Caco-2 (cell line): Measurements from ENCODE around the gene GSK3A. TPM values are rescaled to one million over a fixed set of nuclear protein-coding genes. Genes with fewer than 3 reads are reported as not detected.

Source experiments
- Bru-seq: library from RNA; stranded (reverse); fragments of 400-500 nt; gene quantifications from one replicate; lab custom pipeline; 2021; lab: Mats Ljungman, UMichigan
- BruChase-seq, 2 experiments: library from RNA; stranded (reverse); fragments of 400-500 nt; gene quantifications; one replicate each; lab custom pipeline; 2021; lab: Mats Ljungman, UMichigan
- BruUV-seq: library from RNA; stranded (reverse); fragments of 400-500 nt; replicated peaks from 2 replicates; lab custom pipeline; 2021; lab: Mats Ljungman, UMichigan
- CTCF ChIA-PET: fragments of 300-600 bp; sonication (Branson Sonifier 250); formaldehyde crosslinking; loops from one replicate; lab custom pipeline; 2022; ENCODE audit warnings: antibody characterized with exemption; lab: Charles Lee
- POLR2A ChIA-PET: fragments of 300-600 bp; sonication (Branson Sonifier 250); formaldehyde crosslinking; loops from one replicate; lab custom pipeline; 2022; ENCODE audit warnings: antibody characterized with exemption; lab: Charles Lee
- DNase-seq, 2 experiments: peaks; one replicate each; pipeline versions ENCODE4 v3.0.0 to v3.0.0-alpha.2; 2020 to 2022
- H3K27me3 ChIP-seq: replicated peaks from 2 replicates; pipeline ENCODE4 v1.6.0; 2011; ENCODE audit warnings: low read length; ENCODE audit not compliant: control insufficient read depth, insufficient read depth
- H3K36me3 ChIP-seq: 2 replicates; pipeline ENCODE4 v1.5.1; 2011; ENCODE audit warnings: low read length; ENCODE audit not compliant: control insufficient read depth, insufficient read depth
- H3K4me1 ChIP-seq: fragments of 250-450 bp; sonication (Bioruptor Pico); 2 replicates; pipeline ENCODE4 v1.5.1; 2020; ENCODE audit warnings: mild to moderate bottlenecking
- H3K4me3 ChIP-seq: 2 replicates; pipeline ENCODE4 v1.5.1; 2011; ENCODE audit warnings: low read depth, mild to moderate bottlenecking, control low read depth, low read length
- H3K9me3 ChIP-seq: fragments of 250-450 bp; sonication (Bioruptor Pico); 2 replicates; pipeline ENCODE4 v1.5.1; 2020; ENCODE audit warnings: mild to moderate bottlenecking, moderate library complexity
- H3K27ac Mint-ChIP-seq: one replicate; pipeline ENCODE4 v1.8.0; 2022; ENCODE audit warnings: mixed read lengths; ENCODE audit not compliant: unreplicated experiment
- H3K27me3 Mint-ChIP-seq: one replicate; pipeline ENCODE4 v1.8.0; 2022; ENCODE audit warnings: mixed read lengths; ENCODE audit not compliant: insufficient read depth, unreplicated experiment
- H3K36me3 Mint-ChIP-seq: one replicate; pipeline ENCODE4 v1.8.0; 2022; ENCODE audit warnings: mild to moderate bottlenecking, mixed read lengths; ENCODE audit not compliant: insufficient read depth, unreplicated experiment
- H3K4me1 Mint-ChIP-seq: one replicate; pipeline ENCODE4 v1.8.0; 2022; ENCODE audit warnings: low read depth, mixed read lengths; ENCODE audit not compliant: unreplicated experiment
- H3K4me3 Mint-ChIP-seq: one replicate; pipeline ENCODE4 v1.8.0; 2022; ENCODE audit warnings: mild to moderate bottlenecking, moderate library complexity, mixed read lengths; ENCODE audit not compliant: unreplicated experiment
- H3K9me3 Mint-ChIP-seq: one replicate; pipeline ENCODE4 v1.8.0; 2022; ENCODE audit warnings: mixed read lengths; ENCODE audit not compliant: unreplicated experiment
- intact Hi-C: fragments of 100-400 bp; cut with micrococcal nuclease; formaldehyde crosslinking; loops from one replicate; pipeline ENCODE4 v1.10.0; 2022; ENCODE audit not compliant: unreplicated experiment
- long read RNA-seq: library from polyadenylated mRNA; stranded (forward); transcript quantifications from one replicate; pipeline ENCODE4 v2.0.0, GENCODE V29; 2022
- total RNA-seq: library from RNA; stranded (reverse); gene quantifications from 2 replicates; pipeline ENCODE4 v1.2.3, GENCODE V29; 2022
- TF ChIP-seq, protein P1 (sequence below), 2 experiments: fragments of 200-600 bp in 1 of 2; IDR thresholded peaks; 1 replicate in 1 of 2; 2 replicates in 1 of 2; pipeline versions ENCODE4 v1.5.1 to v1.8.0; 2011 to 2022; ENCODE audit warnings: antibody characterized with exemption in 1 of 2, control low read depth in 1 of 2, inconsistent platforms in 1 of 2, low read depth in 1 of 2, low read length in 1 of 2, mild to moderate bottlenecking in 1 of 2, moderate library complexity in 1 of 2; ENCODE audit not compliant: insufficient read depth in 1 of 2, severe bottlenecking in 1 of 2, unreplicated experiment in 1 of 2

Gene GSK3A
- total RNA-seq (59.6 and 60.2 TPM in 2 replicates), Bru-seq, nascent RNA (percentile 73 among the genes with signal in this experiment), BruChase-seq, experiment 1, labeled RNA remaining after a 2-hour chase (percentile 78 among the genes with signal in this experiment), BruChase-seq, experiment 2, labeled RNA remaining after a 6-hour chase (percentile 87 among the genes with signal in this experiment)
- long read RNA-seq, transcript GSK3A-201 (11 exons, 2,188 nt): major isoform, 83 of 95 reads
- long read RNA-seq, partial matches to known transcripts: 2 of 95 reads
- long read RNA-seq, other reads (novel, unspliced or antisense): 8 of 95 reads

GRCh38 chr19:42242512-42243409, at the start of gene GSK3A:
GSK3A (minus strand) TSS chr19:42242602; CDS start chr19:42242465, 137 bp downstream.
- Histone ChIP-seq H3K4me3 (peak within 1 kb of the TSS; percentile 92), H3K27me3 (no peaks in the 10 kb centered on the region), H3K4me1 (peaks cover 10% of the 10 kb centered on the region; the same call in 1 of the 2 replicates), H3K9me3 (no peaks in the 10 kb centered on the region), H3K36me3 (no peaks in the 10 kb centered on the region; the same call in 1 of the 2 replicates)
- ChIA-PET CTCF (interaction anchor here (1.0 to 2.3 kb wide), 6 partner anchors 37 to 198 kb away, joined by 3 to 17 read pairs (median 4); partner anchors contain the start of genes PAFAH1B3, POU2F2 and PRR19), POLR2A (interaction anchor here (0.5 to 2.5 kb wide), 19 partner anchors 9 to 257 kb away, joined by 3 to 23 read pairs (median 5); partner anchors contain the start of genes CIC, DEDD2, ERF and ZNF526)
- Mint-ChIP-seq H3K27ac (peak within 1 kb of the TSS; percentile 87), H3K27me3 (no peaks in the 10 kb centered on the region), H3K4me1 (peaks cover 20% of the 10 kb centered on the region), H3K9me3 (no peaks in the 10 kb centered on the region), H3K4me3 (peak within 1 kb of the TSS; percentile 85), H3K36me3 (peaks cover 56% of the 10 kb centered on the region)
- intact Hi-C loops: loop anchor here (1.0 kb wide), 5 partner anchors 22 to 283 kb away; partner anchors contain the start of genes MEGF8, PAFAH1B3, PRR19 and RABAC1
- peak; percentile 98 to 99 for DNase-seq
- TF ChIP-seq, protein P1, sequence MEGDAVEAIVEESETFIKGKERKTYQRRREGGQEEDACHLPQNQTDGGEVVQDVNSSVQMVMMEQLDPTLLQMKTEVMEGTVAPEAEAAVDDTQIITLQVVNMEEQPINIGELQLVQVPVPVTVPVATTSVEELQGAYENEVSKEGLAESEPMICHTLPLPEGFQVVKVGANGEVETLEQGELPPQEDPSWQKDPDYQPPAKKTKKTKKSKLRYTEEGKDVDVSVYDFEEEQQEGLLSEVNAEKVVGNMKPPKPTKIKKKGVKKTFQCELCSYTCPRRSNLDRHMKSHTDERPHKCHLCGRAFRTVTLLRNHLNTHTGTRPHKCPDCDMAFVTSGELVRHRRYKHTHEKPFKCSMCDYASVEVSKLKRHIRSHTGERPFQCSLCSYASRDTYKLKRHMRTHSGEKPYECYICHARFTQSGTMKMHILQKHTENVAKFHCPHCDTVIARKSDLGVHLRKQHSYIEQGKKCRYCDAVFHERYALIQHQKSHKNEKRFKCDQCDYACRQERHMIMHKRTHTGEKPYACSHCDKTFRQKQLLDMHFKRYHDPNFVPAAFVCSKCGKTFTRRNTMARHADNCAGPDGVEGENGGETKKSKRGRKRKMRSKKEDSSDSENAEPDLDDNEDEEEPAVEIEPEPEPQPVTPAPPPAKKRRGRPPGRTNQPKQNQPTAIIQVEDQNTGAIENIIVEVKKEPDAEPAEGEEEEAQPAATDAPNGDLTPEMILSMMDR (IDR thresholded peaks at IDR 0.05; ENCODE audit: insufficient read depth in 1 of 2, low read depth in 1 of 2, low read length in 1 of 2, severe bottlenecking in 1 of 2, unreplicated experiment in 1 of 2): no peak
- BruUV-seq: no TSS peak

GRCh38 chr19:42291435-42291810, 49.0 kb upstream of the GSK3A start:
- H3K4me1 Mint-ChIP-seq: peaks cover 14% of the 10 kb centered on the region

More at GRCh38 chr19:42291435-42291810, 49.0 kb upstream of the GSK3A start:
- H3K9me3 ChIP-seq: no peaks in the 10 kb centered on the region
- no peaks in the 10 kb centered on the region for H3K27me3 Mint-ChIP-seq
- TF ChIP-seq, protein P1 (IDR thresholded peaks at IDR 0.05; ENCODE audit: insufficient read depth in 1 of 2, low read depth in 1 of 2, low read length in 1 of 2, severe bottlenecking in 1 of 2, unreplicated experiment in 1 of 2): no peak
- POLR2A ChIA-PET: no interaction called here
- no peak overlapping the region for H3K4me3 ChIP-seq
- 0 out of 2 replicates have a peak, but pooled peaks cover 6% of the 10 kb centered on the region for H3K4me1 ChIP-seq
- peaks cover 46% of the 10 kb centered on the region for H3K36me3 Mint-ChIP-seq
- BruUV-seq: no TSS peak
- intact Hi-C loops: no loop called here
- CTCF ChIA-PET: no interaction called here
- peak in 1 of 2 experiments; percentile 44 for DNase-seq
- H3K4me3 Mint-ChIP-seq: no peak overlapping the region
- peak overlapping the region; percentile 5 for H3K27ac Mint-ChIP-seq
- H3K27me3 ChIP-seq: no peaks in the 10 kb centered on the region
- peaks cover 3% of the 10 kb centered on the region for H3K36me3 ChIP-seq
- no peaks in the 10 kb centered on the region for H3K9me3 Mint-ChIP-seq
